HG02885 (cell line): ENCODE data around the gene CHD9.
"Not testable (repeated sequence)": the region's sequence is repeated elsewhere in the genome, so short reads cannot be mapped to it uniquely, and the experiment has no call there.

Experiments
- ATAC-seq: cut with Tn5 transposase; IDR thresholded peaks from one replicate; pipeline ENCODE4 v1.9.1; 2021; ENCODE audit warnings: mild to moderate bottlenecking; ENCODE audit not compliant: unreplicated experiment, poor library complexity

Gene CHD9

GRCh38 chr16:53234836-53235235, 180.0 kb downstream of the CHD9 start:
- no peak for ATAC-seq

GRCh38 chr16:53235851-53236250, 181.1 kb downstream of the CHD9 start:
- no peak for ATAC-seq

- ATAC-seq: no peak
Observed at GRCh38 chr16:53249331-53249730, 194.5 kb downstream of the CHD9 start.

- ATAC-seq: no peak
Observed at GRCh38 chr16:53257001-53257400, 202.2 kb downstream of the CHD9 start.

GRCh38 chr16:53258809-53259208, 204.0 kb downstream of the CHD9 start:
- no peak for ATAC-seq

- ATAC-seq: no peak
Observed at GRCh38 chr16:53261276-53261675, 206.5 kb downstream of the CHD9 start.

GRCh38 chr16:53262645-53263044, 207.9 kb downstream of the CHD9 start:
- no peak for ATAC-seq

GRCh38 chr16:53266156-53266555, 211.4 kb downstream of the CHD9 start:
- ATAC-seq: no peak

GRCh38 chr16:53278498-53278897, 223.7 kb downstream of the CHD9 start:
- ATAC-seq: not testable (repeated sequence)

GRCh38 chr16:53281280-53281679, 226.5 kb downstream of the CHD9 start:
- no peak for ATAC-seq

GRCh38 chr16:53281859-53282258, 227.1 kb downstream of the CHD9 start:
- no peak for ATAC-seq

- no peak for ATAC-seq
Observed at GRCh38 chr16:53282328-53282727, 227.5 kb downstream of the CHD9 start.

GRCh38 chr16:53282975-53283946, 228.5 kb downstream of the CHD9 start:
- no peak for ATAC-seq

- ATAC-seq: no peak
Observed at GRCh38 chr16:53285236-53285635, 230.4 kb downstream of the CHD9 start.

- ATAC-seq: no peak
Observed at GRCh38 chr16:53290520-53290919, 235.7 kb downstream of the CHD9 start.

- ATAC-seq: no peak
Observed at GRCh38 chr16:53291757-53292392, 237.1 kb downstream of the CHD9 start.

- no peak for ATAC-seq
Observed at GRCh38 chr16:53297477-53297876, 242.7 kb downstream of the CHD9 start.

- ATAC-seq: no peak
Observed at GRCh38 chr16:53304334-53304733, 249.5 kb downstream of the CHD9 start.

GRCh38 chr16:53305743-53306142, 251.0 kb downstream of the CHD9 start:
- no peak for ATAC-seq

- ATAC-seq: no peak
Observed at GRCh38 chr16:53309457-53309856, 254.7 kb downstream of the CHD9 start.

GRCh38 chr16:53320992-53321391, 266.2 kb downstream of the CHD9 start:
- ATAC-seq: no peak

- no peak for ATAC-seq
Observed at GRCh38 chr16:53323924-53324323, 269.1 kb downstream of the CHD9 start.
